ENCODE data around the gene PTPRS.
A peak's percentile ranks its signal among the peaks of the same experiment; 100 is the strongest.
"Not testable (repeated sequence)": the region's sequence is repeated elsewhere in the genome, so short reads cannot be mapped to it uniquely, and the experiment has no call there.

The PTPRS gene

GRCh38 chr19:5329141-5329540 lies 11.5 kb downstream of the PTPRS start:
- H3K4me3 ChIP-seq (ENCODE audit: low read depth, low read length): no peak overlapping the region
- TF ChIP-seq CTCF (IDR thresholded peaks at IDR 0.05; ENCODE audit: low read depth, low read length, missing control alignments): no peak
- DNase-seq (ENCODE audit: low read depth): no peak

GRCh38 chr19:5328407-5328806 lies 12.2 kb downstream of the PTPRS start:
- DNase-seq (ENCODE audit: low read depth); H3K4me3 ChIP-seq (ENCODE audit: low read depth, low read length): not testable (repeated sequence)

GRCh38 chr19:5326986-5327623 lies 13.5 kb downstream of the PTPRS start:
- no peak overlapping the region for H3K4me3 ChIP-seq (ENCODE audit: low read depth, low read length)
- no peak for DNase-seq (ENCODE audit: low read depth)
- TF ChIP-seq CTCF (IDR thresholded peaks at IDR 0.05; ENCODE audit: low read depth, low read length, missing control alignments): no peak

- TF ChIP-seq CTCF (IDR thresholded peaks at IDR 0.05; ENCODE audit: low read depth, low read length, missing control alignments): no peak
- DNase-seq (ENCODE audit: low read depth): no peak
- H3K4me3 ChIP-seq (ENCODE audit: low read depth, low read length): no peak overlapping the region
Observed at GRCh38 chr19:5326545-5326944, 14.1 kb downstream of the PTPRS start.

- no peak for DNase-seq (ENCODE audit: low read depth)
- no peak overlapping the region for H3K4me3 ChIP-seq (ENCODE audit: low read depth, low read length)
- no peak for TF ChIP-seq CTCF (IDR thresholded peaks at IDR 0.05; ENCODE audit: low read depth, low read length, missing control alignments)
Observed at GRCh38 chr19:5324947-5325346, 15.7 kb downstream of the PTPRS start.

GRCh38 chr19:5323475-5323811 lies 17.2 kb downstream of the PTPRS start:
- no peak overlapping the region for H3K4me3 ChIP-seq (ENCODE audit: low read depth, low read length)
- no peak for DNase-seq (ENCODE audit: low read depth)
- TF ChIP-seq CTCF (IDR thresholded peaks at IDR 0.05; ENCODE audit: low read depth, low read length, missing control alignments): no peak

GRCh38 chr19:5321851-5322681 lies 18.5 kb downstream of the PTPRS start:
- DNase-seq (ENCODE audit: low read depth): peak; percentile 74
- peak; percentile 50 for TF ChIP-seq CTCF (IDR thresholded peaks at IDR 0.05; ENCODE audit: low read depth, low read length, missing control alignments)
- H3K4me3 ChIP-seq (ENCODE audit: low read depth, low read length): no peak overlapping the region
